ENCODE results near the gene SFTA2. TPM values are rescaled to one million over a fixed set of nuclear protein-coding genes. Genes with fewer than 3 reads are reported as not detected.

Gene SFTA2
- total RNA-seq, 2 experiments from 2014 or later, result not detected

GRCh38 chr6:30918670-30919069, 13.3 kb downstream of the SFTA2 start:
- ChIA-PET CTCF (ENCODE audit: unreplicated experiment) (interaction anchor here (0.6 to 0.8 kb wide), 2 partner anchors 169 to 196 kb away, joined by 3 read pairs; no protein-coding TSS in a partner anchor), POLR2A (interaction anchor here (0.6 to 1.2 kb wide), 2 partner anchors 229 to 328 kb away, joined by 3 to 4 read pairs; no protein-coding TSS in a partner anchor)
- Histone ChIP-seq H3K79me2 (ENCODE audit: insufficient read depth, low read depth, low read length) (peaks cover 5% of the 10 kb centered on the region; the same call in 1 of the 2 replicates), H3K4me3 (ENCODE audit: low read depth, low read length, poor library complexity, severe bottlenecking) (no peak overlapping the region), H3K27ac (ENCODE audit: low read depth, low read length, poor library complexity, severe bottlenecking) (no peak overlapping the region), H2AFZ (ENCODE audit: low read length) (no peak overlapping the region), H3K4me1 (ENCODE audit: insufficient read depth, low read length, poor library complexity, severe bottlenecking) (peaks cover 20% of the 10 kb centered on the region), H3K4me2 (ENCODE audit: low read length) (no peak overlapping the region), H4K20me1 (ENCODE audit: insufficient read depth, low read length) (no peaks in the 10 kb centered on the region), H3K36me3 (ENCODE audit: insufficient read depth, low read length) (peaks cover 75% of the 10 kb centered on the region), H3K9me2 (ENCODE audit: insufficient read depth, low read length) (no peaks in the 10 kb centered on the region), H3K9me3 (ENCODE audit: low read length) (no peaks in the 10 kb centered on the region)
- intact Hi-C loops (cut with micrococcal nuclease; ENCODE audit: unreplicated experiment), result no loop called here
- TF ChIP-seq CTCF (conservative IDR thresholded peaks at IDR 0.05; ENCODE audit: low read length) (no peak), EZH2phosphoT487 (IDR thresholded peaks at IDR 0.05; ENCODE audit: borderline replicate concordance, low read depth, low read length) (no peak)
- BruUV-seq (replicated peaks), result no TSS peak
- DNase-seq (ENCODE audit: low spot score), result no peak

GRCh38 chr6:30917487-30917886, 14.5 kb downstream of the SFTA2 start:
- Histone ChIP-seq H3K9me3 (ENCODE audit: low read length) (no peaks in the 10 kb centered on the region), H2AFZ (ENCODE audit: low read length) (no peak overlapping the region), H3K36me3 (ENCODE audit: insufficient read depth, low read length) (peaks cover 74% of the 10 kb centered on the region), H3K4me3 (ENCODE audit: low read depth, low read length, poor library complexity, severe bottlenecking) (no peak overlapping the region), H3K4me2 (ENCODE audit: low read length) (no peak overlapping the region), H3K27ac (ENCODE audit: low read depth, low read length, poor library complexity, severe bottlenecking) (no peak overlapping the region), H3K9me2 (ENCODE audit: insufficient read depth, low read length) (no peaks in the 10 kb centered on the region), H3K4me1 (ENCODE audit: insufficient read depth, low read length, poor library complexity, severe bottlenecking) (peaks cover 22% of the 10 kb centered on the region), H4K20me1 (ENCODE audit: insufficient read depth, low read length) (no peaks in the 10 kb centered on the region), H3K79me2 (ENCODE audit: insufficient read depth, low read depth, low read length) (peaks cover 5% of the 10 kb centered on the region; the same call in 1 of the 2 replicates)
- ChIA-PET CTCF (ENCODE audit: unreplicated experiment) (no interaction called here), POLR2A (no interaction called here)
- TF ChIP-seq EZH2phosphoT487 (IDR thresholded peaks at IDR 0.05; ENCODE audit: borderline replicate concordance, low read depth, low read length), result no peak
- no peak for TF ChIP-seq CTCF (conservative IDR thresholded peaks at IDR 0.05; ENCODE audit: low read length)
- intact Hi-C loops (cut with micrococcal nuclease; ENCODE audit: unreplicated experiment), result no loop called here
- no peak for DNase-seq (ENCODE audit: low spot score)
- BruUV-seq (replicated peaks), result no TSS peak

- Histone ChIP-seq H4K20me1 (ENCODE audit: insufficient read depth, low read length) (no peaks in the 10 kb centered on the region), H3K36me3 (ENCODE audit: insufficient read depth, low read length) (peaks cover 74% of the 10 kb centered on the region), H3K4me1 (ENCODE audit: insufficient read depth, low read length, poor library complexity, severe bottlenecking) (peaks cover 22% of the 10 kb centered on the region), H3K9me2 (ENCODE audit: insufficient read depth, low read length) (no peaks in the 10 kb centered on the region), H3K79me2 (ENCODE audit: insufficient read depth, low read depth, low read length) (peaks cover 5% of the 10 kb centered on the region; the same call in 1 of the 2 replicates), H3K4me2 (ENCODE audit: low read length) (no peak overlapping the region), H2AFZ (ENCODE audit: low read length) (no peak overlapping the region), H3K4me3 (ENCODE audit: low read depth, low read length, poor library complexity, severe bottlenecking) (no peak overlapping the region), H3K27ac (ENCODE audit: low read depth, low read length, poor library complexity, severe bottlenecking) (no peak overlapping the region), H3K9me3 (ENCODE audit: low read length) (no peaks in the 10 kb centered on the region)
- BruUV-seq (replicated peaks), result no TSS peak
- ChIA-PET CTCF (ENCODE audit: unreplicated experiment) (no interaction called here), POLR2A (no interaction called here)
- no peak for DNase-seq (ENCODE audit: low spot score)
- TF ChIP-seq EZH2phosphoT487 (IDR thresholded peaks at IDR 0.05; ENCODE audit: borderline replicate concordance, low read depth, low read length) (no peak), CTCF (conservative IDR thresholded peaks at IDR 0.05; ENCODE audit: low read length) (no peak)
- intact Hi-C loops (cut with micrococcal nuclease; ENCODE audit: unreplicated experiment), result no loop called here
Observed at GRCh38 chr6:30917041-30917440, 14.9 kb downstream of the SFTA2 start.

Measured in OCI-LY7 (cell line).